Lower leg skin (tissue), 4 donors: Measurements from ENCODE around the gene TAS2R1. TPM values are rescaled to one million over a fixed set of nuclear protein-coding genes. Genes with fewer than 3 reads are reported as not detected.
"Not testable (repeated sequence)": the region's sequence is repeated elsewhere in the genome, so short reads cannot be mapped to it uniquely, and the experiment has no call there.

ENCODE experiments used
- DNase-seq, 2 donors: peaks; one replicate each; pipeline ENCODE4 v3.0.0-alpha.2; 2019; ENCODE audit warnings: low spot score in 2 of 2
- H3K4me3 ChIP-seq: fragments of 200-600 bp; sonication (generic); 2 replicates; pipeline ENCODE4 v1.5.1; 2017; ENCODE audit warnings: mild to moderate bottlenecking, low read depth; ENCODE audit not compliant: poor library complexity, severe bottlenecking
- POLR2A ChIP-seq, 2 donors: fragments of 450-650 bp; IDR thresholded peaks; one replicate each; pipeline ENCODE4 v1.6.1; 2016 to 2017; ENCODE audit warnings: antibody characterized with exemption in 2 of 2, mild to moderate bottlenecking in 1 of 2, moderate library complexity in 1 of 2
- WGBS, 2 donors: methylation state at CpG; one replicate each; pipeline ENCODE4 v1.1.5; 2018; 5-methylcytosine and 5-hydroxymethylcytosine counted together
- intact Hi-C: fragments of 100-400 bp; cut with DNase I; formaldehyde crosslinking; loops from one replicate; pipeline ENCODE4 v1.15.0; 2023; ENCODE audit warnings: low total_unique reads
- total RNA-seq, 4 donors: library from RNA; depleted of rRNA; stranded (reverse); fragments of >200 nt; gene quantifications; one replicate each; pipeline ENCODE4 v1.1.0, GENCODE V29; 2016
- TF ChIP-seq, protein P1 (sequence below), 3 donors: fragments of 450-650 bp; IDR thresholded peaks; one replicate each; pipeline ENCODE4 v1.5.1; 2016; ENCODE audit warnings: antibody characterized with exemption in 3 of 3, mild to moderate bottlenecking in 3 of 3, moderate library complexity in 2 of 3

Gene TAS2R1
- total RNA-seq, 4 donors from 2014 or later: not detected

DNA sequence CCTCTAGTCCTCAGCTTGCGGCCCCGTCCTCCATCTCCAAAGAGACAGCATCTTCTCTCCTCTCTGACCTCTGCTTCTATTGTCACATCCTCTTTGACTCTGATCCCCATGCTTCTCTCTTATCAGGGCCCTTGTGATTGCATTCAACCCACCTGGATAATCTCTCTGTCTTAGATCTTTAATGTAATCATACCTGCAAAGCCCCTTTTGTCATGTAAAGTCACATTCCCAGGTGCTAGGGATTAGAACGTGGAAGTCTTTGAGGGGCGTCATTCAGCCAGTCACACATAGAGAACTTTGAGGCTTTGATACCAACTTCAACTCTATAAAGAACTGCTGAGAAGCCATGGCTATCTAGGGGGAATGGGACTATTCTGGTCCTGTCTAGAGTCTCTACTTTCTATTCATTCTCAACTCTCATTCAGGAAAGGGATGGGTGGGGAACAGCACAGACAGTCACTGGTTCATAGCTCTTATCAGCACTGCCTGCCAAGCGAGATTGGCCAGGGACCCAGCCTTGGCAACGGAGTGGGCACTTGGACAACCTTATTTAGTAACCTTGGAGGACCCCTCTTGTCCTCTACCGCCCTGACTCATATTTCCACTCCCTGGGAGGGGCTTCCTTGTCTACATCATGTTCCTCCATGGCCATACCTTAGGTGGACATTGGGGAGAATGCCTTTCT lies 29.0 kb downstream of the TAS2R1 start:
- no peak overlapping the region for H3K4me3 ChIP-seq
- DNase-seq: no peak
- intact Hi-C loops: no loop called here
- WGBS, 2 donors: 82 to 84% methylated on average over 7 of the region's 7 CpGs
- no peak for TF ChIP-seq POLR2A (IDR thresholded peaks at IDR 0.05)
- TF ChIP-seq, protein P1, sequence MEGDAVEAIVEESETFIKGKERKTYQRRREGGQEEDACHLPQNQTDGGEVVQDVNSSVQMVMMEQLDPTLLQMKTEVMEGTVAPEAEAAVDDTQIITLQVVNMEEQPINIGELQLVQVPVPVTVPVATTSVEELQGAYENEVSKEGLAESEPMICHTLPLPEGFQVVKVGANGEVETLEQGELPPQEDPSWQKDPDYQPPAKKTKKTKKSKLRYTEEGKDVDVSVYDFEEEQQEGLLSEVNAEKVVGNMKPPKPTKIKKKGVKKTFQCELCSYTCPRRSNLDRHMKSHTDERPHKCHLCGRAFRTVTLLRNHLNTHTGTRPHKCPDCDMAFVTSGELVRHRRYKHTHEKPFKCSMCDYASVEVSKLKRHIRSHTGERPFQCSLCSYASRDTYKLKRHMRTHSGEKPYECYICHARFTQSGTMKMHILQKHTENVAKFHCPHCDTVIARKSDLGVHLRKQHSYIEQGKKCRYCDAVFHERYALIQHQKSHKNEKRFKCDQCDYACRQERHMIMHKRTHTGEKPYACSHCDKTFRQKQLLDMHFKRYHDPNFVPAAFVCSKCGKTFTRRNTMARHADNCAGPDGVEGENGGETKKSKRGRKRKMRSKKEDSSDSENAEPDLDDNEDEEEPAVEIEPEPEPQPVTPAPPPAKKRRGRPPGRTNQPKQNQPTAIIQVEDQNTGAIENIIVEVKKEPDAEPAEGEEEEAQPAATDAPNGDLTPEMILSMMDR (IDR thresholded peaks at IDR 0.05): no peak

- intact Hi-C loops: no loop called here
- no peak overlapping the region for H3K4me3 ChIP-seq
- TF ChIP-seq, protein P1 (IDR thresholded peaks at IDR 0.05): no peak
- TF ChIP-seq POLR2A (IDR thresholded peaks at IDR 0.05): no peak
- no peak for DNase-seq
- 78 to 81% methylated on average over 3 of the region's 3 CpGs for WGBS, 2 donors
Observed at GRCh38 chr5:9599391-9599790, 30.8 kb downstream of the TAS2R1 start.

- WGBS, 2 donors: 51 to 59% methylated on average over 6 of the region's 6 CpGs
- intact Hi-C loops, DNase-seq, H3K4me3 ChIP-seq: not testable (repeated sequence)
Observed at GRCh38 chr5:9598329-9598728, 31.8 kb downstream of the TAS2R1 start.

DNA sequence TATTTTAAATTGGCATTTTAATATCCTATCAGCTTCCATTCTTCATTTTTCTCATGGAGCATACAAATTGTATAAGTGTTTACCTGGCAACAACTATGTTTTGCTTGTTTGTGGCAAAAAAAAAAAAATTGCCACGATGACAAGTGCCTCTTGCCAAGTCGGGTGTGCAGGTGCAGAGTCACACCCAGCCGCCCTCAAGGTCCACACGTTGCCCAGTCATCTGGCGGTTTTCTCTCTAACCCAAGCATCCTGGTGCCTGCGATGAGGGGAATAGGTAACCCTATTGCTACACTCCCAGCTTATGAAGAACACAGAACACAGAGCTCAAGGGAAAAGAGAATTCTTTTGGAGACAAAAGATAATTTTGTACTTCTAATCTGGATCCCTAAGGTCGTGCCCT lies 32.8 kb downstream of the TAS2R1 start:
- WGBS, 2 donors: 60 to 75% methylated on average over 7 of the region's 7 CpGs
- intact Hi-C loops, DNase-seq, H3K4me3 ChIP-seq: not testable (repeated sequence)

- intact Hi-C loops: no loop called here
- DNase-seq: no peak
- 26 to 40% methylated on average over 4 of the region's 4 CpGs for WGBS, 2 donors
- TF ChIP-seq, protein P1 (IDR thresholded peaks at IDR 0.05): no peak
- no peak for TF ChIP-seq POLR2A (IDR thresholded peaks at IDR 0.05)
- no peak overlapping the region for H3K4me3 ChIP-seq
Observed at GRCh38 chr5:9596824-9597223, 33.3 kb downstream of the TAS2R1 start.

DNA sequence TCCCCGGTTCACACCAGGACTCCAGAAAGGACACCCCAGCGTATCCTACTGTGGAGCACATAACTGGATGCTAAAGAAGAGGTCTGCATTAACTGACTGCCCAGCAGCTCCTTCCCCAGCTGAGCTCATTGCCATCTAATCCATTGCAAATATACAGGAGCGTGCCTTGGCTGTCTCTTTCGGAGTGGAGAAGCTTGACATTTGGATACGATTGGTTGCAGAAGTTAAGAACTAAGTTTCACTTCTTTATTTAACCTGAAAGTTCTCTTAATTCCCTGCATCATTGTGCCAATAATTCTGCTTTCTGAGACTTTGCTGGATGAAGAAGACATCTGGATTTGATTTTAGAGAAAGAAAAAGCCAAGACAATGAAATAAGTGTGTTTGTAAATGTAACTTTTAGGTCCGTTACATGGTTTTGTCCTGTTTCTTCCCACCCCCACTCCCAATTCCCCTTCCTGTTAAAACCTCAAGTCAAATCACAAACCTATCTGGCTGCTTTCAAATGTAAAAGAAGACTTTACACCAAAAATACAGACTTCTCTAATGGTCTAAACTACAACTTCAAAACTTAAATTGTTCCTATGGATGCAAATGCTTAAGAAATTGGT lies 33.9 kb downstream of the TAS2R1 start:
- WGBS, 2 donors: 56 to 63% methylated on average over 6 of the region's 6 CpGs
- H3K4me3 ChIP-seq: no peak overlapping the region
- intact Hi-C loops: no loop called here
- no peak for DNase-seq
- TF ChIP-seq POLR2A (IDR thresholded peaks at IDR 0.05): no peak
- TF ChIP-seq, protein P1 (IDR thresholded peaks at IDR 0.05): no peak

DNA sequence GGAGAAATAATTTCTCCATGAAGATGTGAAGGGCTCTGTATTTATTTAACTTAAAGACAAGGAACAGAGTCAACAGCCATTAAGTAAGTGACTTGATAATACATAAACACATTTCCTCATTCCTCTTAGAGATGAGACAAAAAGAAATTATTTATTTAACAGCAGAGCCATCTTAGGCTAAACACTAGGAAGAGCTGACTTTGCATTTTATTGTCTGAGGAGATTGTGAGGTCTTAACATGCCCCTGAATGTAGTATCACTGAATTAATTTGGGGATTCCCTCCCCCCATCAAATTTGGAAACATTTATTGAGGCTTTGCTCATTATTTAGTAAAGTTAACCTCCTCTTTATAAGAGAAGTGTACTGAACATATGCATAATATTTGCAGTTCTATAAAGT lies 35.2 kb downstream of the TAS2R1 start:
- intact Hi-C loops: no loop called here
- DNase-seq: no peak
- TF ChIP-seq POLR2A (IDR thresholded peaks at IDR 0.05): no peak
- TF ChIP-seq, protein P1 (IDR thresholded peaks at IDR 0.05): no peak
- H3K4me3 ChIP-seq: no peak overlapping the region
